ENCODE data around the gene CEBPE. TPM values are rescaled to one million over a fixed set of nuclear protein-coding genes. Genes with fewer than 3 reads are reported as not detected.

The CEBPE gene
- total and polyA plus RNA-seq, 7 donors: 0.03 to 0.22 (median 0.18) TPM; not detected in 3

- H3K27me3 ChIP-seq (ENCODE audit: insufficient read depth in 3 of 3, low read length in 2 of 3): no peaks in the 10 kb centered on the region
- no peak overlapping the region for H3K4me3 ChIP-seq
- H3K9me3 ChIP-seq: no peaks in the 10 kb centered on the region
- no peaks in the 10 kb centered on the region for H3K36me3 ChIP-seq (ENCODE audit: insufficient read depth in 1 of 2, low read depth in 1 of 2)
- ATAC-seq (peak in 3 of 4 donors; percentile 11 to 20 (median 16)), DNase-seq (peak in 1 of 2 donors; percentile 42)
- intact Hi-C loops (cut with DNase I): loop anchor here (2.0 to 10.0 kb wide), 2 partner anchors 65 to 173 kb away; no protein-coding TSS in a partner anchor
- 24 to 45% (median 27%) methylated on average over 6 of the region's 6 CpGs for WGBS, 3 donors
- H3K27ac ChIP-seq: peak overlapping the region; percentile 25
- H3K4me1 ChIP-seq: peaks cover 27% of the 10 kb centered on the region
- TF ChIP-seq CTCF (IDR thresholded peaks at IDR 0.05): no peak
Observed at GRCh38 chr14:23121361-23121771, 2.3 kb upstream of the CEBPE start.

DNA sequence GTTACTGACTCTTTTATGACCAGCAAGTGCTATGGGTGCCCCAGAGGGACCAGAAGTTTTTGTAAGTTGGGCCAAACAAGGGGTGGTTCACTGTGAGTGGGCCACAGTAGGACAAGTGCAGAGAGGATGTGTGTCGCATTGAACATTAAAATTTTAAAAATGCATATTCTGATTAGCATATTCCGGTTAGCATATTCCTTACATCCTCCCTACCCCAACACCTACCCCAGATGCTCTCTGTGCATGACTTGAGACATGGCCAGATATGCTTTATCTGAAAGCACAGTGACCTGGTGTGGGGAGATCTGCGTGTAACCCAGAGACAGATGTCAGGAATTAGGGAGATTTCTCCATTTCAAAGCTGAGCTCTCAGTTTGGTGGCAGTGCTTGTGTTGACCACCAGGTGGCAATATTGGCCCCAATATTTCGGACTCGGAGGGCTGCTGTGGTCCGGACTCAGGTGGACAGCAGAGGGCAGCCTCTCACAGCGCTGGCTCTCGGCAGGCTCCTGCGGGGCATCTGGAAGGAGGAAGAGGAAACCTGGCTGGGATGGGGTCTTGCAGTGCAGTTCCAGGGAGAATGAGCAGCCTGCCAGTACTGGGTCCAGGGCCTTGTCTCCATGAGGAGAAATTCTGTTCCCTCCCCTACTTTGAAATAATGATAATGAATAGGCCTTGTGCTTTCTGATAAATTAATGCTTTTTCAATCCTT, 1.6 kb upstream of the CEBPE start:
- peak; percentile 100 for TF ChIP-seq CTCF (IDR thresholded peaks at IDR 0.05)
- ATAC-seq (peak; percentile 74 to 94 (median 82)), DNase-seq (peak; percentile 88 to 94)
- peaks cover 21% of the 10 kb centered on the region for H3K4me1 ChIP-seq
- 17 to 21% (median 19%) methylated on average over 9 of the region's 9 CpGs for WGBS, 3 donors
- H3K4me3 ChIP-seq: no peak overlapping the region
- no peaks in the 10 kb centered on the region for H3K9me3 ChIP-seq
- intact Hi-C loops (cut with DNase I): loop anchor here (1.0 to 10.0 kb wide), 3 partner anchors 66 to 174 kb away; no protein-coding TSS in a partner anchor
- H3K27me3 ChIP-seq (ENCODE audit: insufficient read depth in 3 of 3, low read length in 2 of 3): no peaks in the 10 kb centered on the region
- no peak overlapping the region for H3K27ac ChIP-seq
- no peaks in the 10 kb centered on the region for H3K36me3 ChIP-seq (ENCODE audit: insufficient read depth in 1 of 2, low read depth in 1 of 2)

DNA sequence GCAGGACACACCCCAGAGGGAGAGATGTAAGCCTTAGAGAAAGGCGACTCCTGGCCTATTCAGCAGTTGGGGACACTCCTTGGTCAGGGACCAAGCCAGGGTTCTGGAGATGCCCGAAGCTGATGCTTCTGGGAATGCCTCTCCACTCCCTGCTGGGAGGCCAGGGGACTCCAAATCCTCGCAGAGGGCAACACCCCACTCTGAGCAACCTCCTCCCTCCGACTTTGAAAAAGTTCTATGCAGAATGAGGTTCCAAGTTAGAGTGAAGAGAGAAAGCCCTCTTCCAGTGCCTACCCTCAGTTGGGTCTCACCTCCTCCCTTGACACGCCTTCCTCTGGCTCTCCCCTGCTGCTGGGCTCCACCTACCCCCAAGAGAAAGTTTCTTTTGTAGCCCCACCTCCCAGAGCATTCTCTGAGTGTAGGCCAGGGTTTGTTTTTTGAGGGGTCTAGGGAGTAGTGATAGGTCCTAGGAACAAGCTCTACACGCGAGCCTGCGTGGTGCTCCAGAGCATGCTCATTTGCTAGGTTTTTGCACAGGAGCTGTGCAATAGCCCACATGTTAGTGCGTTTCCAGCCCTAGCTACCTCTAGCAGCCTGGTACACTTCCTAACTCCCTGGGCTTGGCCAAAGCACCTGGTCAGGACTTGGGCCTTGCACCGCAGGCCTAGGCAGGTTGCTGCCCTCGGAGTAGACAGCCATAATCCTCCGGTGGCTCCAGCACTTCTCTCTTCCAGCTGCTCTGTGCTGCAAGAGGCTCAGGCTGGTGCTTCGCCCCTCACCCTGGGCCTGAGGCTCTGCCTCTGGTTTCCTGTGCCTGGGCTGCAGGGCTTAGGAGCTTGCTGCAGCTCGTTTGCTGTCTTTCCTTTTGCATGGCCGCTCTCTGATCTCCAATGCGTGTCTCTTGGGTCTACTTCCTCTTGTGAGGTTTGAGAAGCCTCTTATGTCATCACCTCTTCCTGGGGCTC, 590 bp upstream of the CEBPE start:
- no peak for TF ChIP-seq CTCF (IDR thresholded peaks at IDR 0.05)
- DNase-seq (no peak), ATAC-seq (no peak)
- no peaks in the 10 kb centered on the region for H3K36me3 ChIP-seq (ENCODE audit: insufficient read depth in 1 of 2, low read depth in 1 of 2)
- H3K4me1 ChIP-seq: peaks cover 23% of the 10 kb centered on the region
- H3K27ac ChIP-seq: no peak overlapping the region
- no peaks in the 10 kb centered on the region for H3K27me3 ChIP-seq (ENCODE audit: insufficient read depth in 3 of 3, low read length in 2 of 3)
- 74 to 81% (median 75%) methylated on average over 16 of the region's 16 CpGs for WGBS, 3 donors
- H3K4me3 ChIP-seq: no peak overlapping the region
- intact Hi-C loops (cut with DNase I): loop anchor here (1.0 to 10.0 kb wide), 4 partner anchors 67 to 175 kb away; no protein-coding TSS in a partner anchor
- H3K9me3 ChIP-seq: no peaks in the 10 kb centered on the region

GRCh38 chr14:23117371-23118020, 1.6 kb downstream of the CEBPE start:
- H3K9me3 ChIP-seq: no peaks in the 10 kb centered on the region
- TF ChIP-seq CTCF (IDR thresholded peaks at IDR 0.05): no peak
- H3K27ac ChIP-seq: no peak overlapping the region
- peaks cover 0 to 3% (median 2%) of the 10 kb centered on the region in 3 donors for H3K27me3 ChIP-seq (ENCODE audit: insufficient read depth in 3 of 3, low read length in 2 of 3)
- H3K4me3 ChIP-seq: no peak overlapping the region
- H3K4me1 ChIP-seq: peaks cover 13% of the 10 kb centered on the region
- ATAC-seq (no peak), DNase-seq (no peak)
- intact Hi-C loops (cut with DNase I): loop anchor here in 1 of 2 donors (5.0 kb wide), 1 partner anchor 160 kb away; no protein-coding TSS in a partner anchor
- H3K36me3 ChIP-seq (ENCODE audit: insufficient read depth in 1 of 2, low read depth in 1 of 2): no peaks in the 10 kb centered on the region
- whole genome bisulfite sequencing, 3 donors: 86 to 93% (median 89%) methylated on average over 30 to 32 of the region's 32 CpGs

Data from psoas muscle (tissue), 8 donors.